SU-DHL-6 (cell line): ENCODE results near the gene TCHHL1.

Source experiments
- H2AFZ ChIP-seq: fragments of 200-600 bp; sonication (generic); 2 replicates; pipeline ENCODE4 v1.6.1; 2014; ENCODE audit warnings: low read depth, mild to moderate bottlenecking, moderate library complexity, mixed read lengths, antibody characterized with exemption, low read length; ENCODE audit not compliant: severe bottlenecking
- H3F3A ChIP-seq: fragments of 200-600 bp; shearing (Covaris generic); 2 replicates; pipeline ENCODE4 v1.6.0; 2016; ENCODE audit warnings: antibody characterized with exemption, mild to moderate bottlenecking; ENCODE audit not compliant: insufficient read depth
- H3K27ac ChIP-seq: fragments of 200-600 bp; sonication (generic); 2 replicates; pipeline ENCODE4 v1.5.1; 2016; ENCODE audit warnings: low read depth, mild to moderate bottlenecking, low read length, moderate library complexity, mixed read lengths
- H3K27me3 ChIP-seq: fragments of 200-600 bp; sonication (generic), shearing (Covaris generic); 2 replicates; pipeline ENCODE4 v1.6.0; 2014; ENCODE audit warnings: mild to moderate bottlenecking, low read length
- H3K36me3 ChIP-seq: fragments of 200-600 bp; sonication (generic); 2 replicates; pipeline ENCODE4 v1.6.1; 2014; ENCODE audit warnings: mild to moderate bottlenecking, low read length, mixed read lengths
- H3K4me2 ChIP-seq: fragments of 300-600, 200-600 bp; shearing (Covaris generic), sonication (generic); 2 replicates; pipeline ENCODE4 v1.6.0; 2014; ENCODE audit warnings: low read length, low read depth, mild to moderate bottlenecking; ENCODE audit not compliant: poor library complexity, severe bottlenecking
- H3K4me3 ChIP-seq: fragments of 200-600 bp; sonication (generic); 2 replicates; pipeline ENCODE4 v1.5.1; 2014; ENCODE audit warnings: antibody characterized with exemption, low read length, mild to moderate bottlenecking, mixed read lengths; ENCODE audit not compliant: insufficient read depth, poor library complexity, severe bottlenecking
- H3K79me2 ChIP-seq: fragments of 200-600 bp; sonication (generic); 2 replicates; pipeline ENCODE4 v1.6.1; 2014; ENCODE audit warnings: mild to moderate bottlenecking, low read length, moderate library complexity; ENCODE audit not compliant: insufficient read depth
- H3K9ac ChIP-seq: fragments of 200-600 bp; sonication (generic); 2 replicates; pipeline ENCODE4 v1.7.0; 2014; ENCODE audit warnings: mild to moderate bottlenecking, low read length
- H3K9me2 ChIP-seq: fragments of 200-600 bp; sonication (generic); replicated peaks from 2 replicates; pipeline ENCODE4 v1.6.1; 2014; ENCODE audit warnings: low read length; ENCODE audit not compliant: insufficient read depth
- H3K9me3 ChIP-seq: fragments of 200-600 bp; sonication (generic); 2 replicates; pipeline ENCODE4 v1.6.1; 2014; ENCODE audit warnings: low read length, mixed read lengths; ENCODE audit not compliant: insufficient read depth
- H4K20me1 ChIP-seq: fragments of 200-600 bp; sonication (generic); 2 replicates; pipeline ENCODE4 v1.6.1; 2014; ENCODE audit warnings: low read depth, mild to moderate bottlenecking, antibody characterized with exemption, low read length, moderate library complexity, mixed read lengths
- EZH2phosphoT487 ChIP-seq: fragments of 200-600 bp; sonication (generic), shearing (Covaris generic); conservative IDR thresholded peaks from 2 replicates; pipeline ENCODE4 v1.6.1; 2018; ENCODE audit warnings: mild to moderate bottlenecking, antibody characterized with exemption, low read length, moderate library complexity, mixed read lengths
- TF ChIP-seq, protein P1 (sequence below): fragments of 200-600 bp; sonication (generic); IDR thresholded peaks from one replicate; pipeline ENCODE4 v1.5.1; 2017; ENCODE audit warnings: antibody characterized with exemption, mild to moderate bottlenecking, low read length, moderate library complexity; ENCODE audit not compliant: insufficient read depth, poor library complexity, severe bottlenecking

TCHHL1 gene

DNA sequence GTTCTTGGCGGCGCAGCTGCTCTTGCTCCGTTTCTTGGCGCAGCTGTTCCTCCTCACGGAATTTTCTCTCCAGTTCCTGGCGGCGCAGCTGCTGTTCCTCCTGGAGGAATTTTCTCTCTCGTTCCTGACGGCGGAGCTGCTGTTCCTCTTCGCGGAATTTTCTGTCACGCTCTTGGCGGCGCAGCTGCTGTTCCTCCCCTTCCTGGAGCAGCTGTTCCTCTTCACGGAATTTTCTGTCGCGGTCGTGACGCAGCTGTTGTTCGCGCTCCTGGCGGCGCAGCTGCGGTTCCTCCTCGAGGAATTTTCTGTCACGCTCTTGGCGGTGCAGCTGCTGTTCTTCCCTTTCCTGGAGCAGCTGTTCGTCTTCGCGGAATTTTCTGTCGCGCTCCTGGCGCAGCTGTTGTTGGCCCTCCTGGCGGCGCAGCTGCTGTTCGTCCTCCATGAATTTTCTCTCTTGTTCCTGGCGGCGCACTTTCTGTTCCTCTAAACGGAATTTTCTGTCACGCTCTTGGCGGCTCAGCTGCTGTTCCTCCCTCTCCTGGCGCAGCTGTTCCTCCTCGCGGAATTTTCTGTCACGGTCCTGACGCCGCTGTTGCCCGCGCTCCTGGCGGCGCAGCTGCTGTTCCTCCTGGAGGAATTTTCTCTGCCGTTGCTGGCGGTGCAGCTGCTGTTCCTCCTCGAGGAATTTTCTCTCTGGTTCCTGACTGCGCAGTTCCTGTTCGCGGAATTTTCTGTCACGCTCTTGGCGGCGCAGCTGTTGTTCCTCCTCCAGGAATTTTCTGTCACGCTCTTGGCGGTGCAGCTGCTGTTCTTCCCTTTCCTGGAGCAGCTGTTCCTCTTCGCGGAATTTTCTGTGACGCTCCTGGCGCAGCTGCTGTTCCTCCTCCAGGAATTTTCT is 19.4 kb upstream of the TCHHL1 start:
- H3K27ac ChIP-seq = no peak overlapping the region
- H3K9me3 ChIP-seq = no peaks in the 10 kb centered on the region
- H3K9me2 ChIP-seq = no peaks in the 10 kb centered on the region
- no peak overlapping the region for H3K4me2 ChIP-seq
- no peak overlapping the region for H2AFZ ChIP-seq
- no peaks in the 10 kb centered on the region for H3F3A ChIP-seq
- H3K27me3 ChIP-seq = no peaks in the 10 kb centered on the region
- no peak overlapping the region for H3K9ac ChIP-seq
- H3K36me3 ChIP-seq = no peaks in the 10 kb centered on the region
- no peaks in the 10 kb centered on the region for H3K79me2 ChIP-seq
- H3K4me3 ChIP-seq = no peak overlapping the region
- H4K20me1 ChIP-seq = no peaks in the 10 kb centered on the region
- TF ChIP-seq EZH2phosphoT487 = no peak
- TF ChIP-seq, protein P1, sequence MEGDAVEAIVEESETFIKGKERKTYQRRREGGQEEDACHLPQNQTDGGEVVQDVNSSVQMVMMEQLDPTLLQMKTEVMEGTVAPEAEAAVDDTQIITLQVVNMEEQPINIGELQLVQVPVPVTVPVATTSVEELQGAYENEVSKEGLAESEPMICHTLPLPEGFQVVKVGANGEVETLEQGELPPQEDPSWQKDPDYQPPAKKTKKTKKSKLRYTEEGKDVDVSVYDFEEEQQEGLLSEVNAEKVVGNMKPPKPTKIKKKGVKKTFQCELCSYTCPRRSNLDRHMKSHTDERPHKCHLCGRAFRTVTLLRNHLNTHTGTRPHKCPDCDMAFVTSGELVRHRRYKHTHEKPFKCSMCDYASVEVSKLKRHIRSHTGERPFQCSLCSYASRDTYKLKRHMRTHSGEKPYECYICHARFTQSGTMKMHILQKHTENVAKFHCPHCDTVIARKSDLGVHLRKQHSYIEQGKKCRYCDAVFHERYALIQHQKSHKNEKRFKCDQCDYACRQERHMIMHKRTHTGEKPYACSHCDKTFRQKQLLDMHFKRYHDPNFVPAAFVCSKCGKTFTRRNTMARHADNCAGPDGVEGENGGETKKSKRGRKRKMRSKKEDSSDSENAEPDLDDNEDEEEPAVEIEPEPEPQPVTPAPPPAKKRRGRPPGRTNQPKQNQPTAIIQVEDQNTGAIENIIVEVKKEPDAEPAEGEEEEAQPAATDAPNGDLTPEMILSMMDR = no peak

DNA sequence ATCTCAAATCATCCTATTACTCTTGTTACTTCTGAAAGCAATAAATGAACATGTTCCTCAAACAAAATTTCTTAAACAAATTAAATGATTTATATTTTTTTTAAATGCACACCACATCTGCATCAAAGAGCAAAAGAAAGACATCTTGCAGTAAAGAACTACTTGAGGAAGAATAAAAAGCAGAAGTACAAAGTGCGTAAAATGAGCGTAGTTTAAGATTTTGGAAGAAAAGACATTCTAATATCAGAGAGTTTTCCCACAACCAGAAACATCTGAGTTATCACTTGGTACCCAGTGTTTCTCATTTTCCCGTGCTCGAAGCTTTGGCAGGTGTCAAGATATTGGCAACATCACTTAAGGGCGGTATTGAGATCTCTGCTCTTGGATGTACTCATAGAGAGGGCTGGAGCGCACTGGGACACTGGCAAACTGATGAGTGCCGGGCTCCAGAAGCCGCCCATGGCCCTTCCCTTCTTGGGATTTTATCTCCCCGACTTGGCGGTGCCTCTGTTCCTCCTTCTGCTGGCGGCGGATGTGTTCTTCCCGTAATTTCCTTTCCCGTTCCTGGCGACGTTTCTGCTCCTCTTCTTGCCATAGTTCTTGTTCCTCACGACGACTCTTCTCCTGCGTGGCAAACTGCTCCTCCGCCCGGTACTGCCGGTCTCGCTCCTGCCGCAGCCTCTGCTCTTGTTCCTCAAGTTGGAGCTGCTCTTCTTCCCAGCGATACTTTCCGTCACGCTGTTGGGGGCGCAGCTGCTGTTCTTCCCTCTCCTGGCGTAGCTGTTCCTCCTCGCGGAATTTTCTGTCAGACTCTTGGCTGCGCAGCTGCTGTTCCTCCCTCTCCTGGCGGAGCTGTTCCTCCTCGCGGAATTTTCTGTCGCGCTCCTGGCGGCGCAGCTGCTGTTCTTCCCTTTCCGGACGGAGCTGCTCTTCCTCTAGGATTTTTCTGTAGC is 18.4 kb upstream of the TCHHL1 start:
- H3K27me3 ChIP-seq = no peaks in the 10 kb centered on the region
- H3K4me3 ChIP-seq = no peak overlapping the region
- no peaks in the 10 kb centered on the region for H4K20me1 ChIP-seq
- H3F3A ChIP-seq = no peaks in the 10 kb centered on the region
- H3K79me2 ChIP-seq = no peaks in the 10 kb centered on the region
- no peak overlapping the region for H3K4me2 ChIP-seq
- H3K27ac ChIP-seq = no peak overlapping the region
- H3K9me2 ChIP-seq = no peaks in the 10 kb centered on the region
- no peak overlapping the region for H2AFZ ChIP-seq
- no peak overlapping the region for H3K9ac ChIP-seq
- H3K9me3 ChIP-seq = no peaks in the 10 kb centered on the region
- no peaks in the 10 kb centered on the region for H3K36me3 ChIP-seq
- no peak for TF ChIP-seq EZH2phosphoT487
- TF ChIP-seq, protein P1 = no peak

DNA sequence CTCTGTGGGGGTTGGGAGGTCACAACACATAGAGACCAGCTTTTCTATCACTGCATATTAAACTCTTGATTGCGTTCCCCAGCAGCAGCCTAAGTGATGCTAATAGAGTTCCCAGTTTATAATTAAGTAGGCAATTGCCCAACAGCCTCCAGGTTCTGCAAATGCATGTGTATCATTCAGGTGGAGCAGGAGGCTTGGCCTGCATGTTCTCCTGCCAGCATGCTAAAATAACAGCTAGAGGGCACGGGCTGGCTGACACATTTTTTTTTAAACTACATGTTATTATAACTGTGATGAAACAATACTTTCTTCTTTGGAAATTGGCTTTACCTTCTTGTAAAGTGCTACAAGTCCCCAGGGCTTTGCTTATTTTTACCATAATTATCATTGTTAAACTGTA is 16.0 kb upstream of the TCHHL1 start:
- Histone ChIP-seq H3K36me3 (no peaks in the 10 kb centered on the region), H3K9me2 (no peaks in the 10 kb centered on the region), H3K9me3 (no peaks in the 10 kb centered on the region), H3K27ac (no peak overlapping the region), H3K4me2 (no peak overlapping the region), H4K20me1 (no peaks in the 10 kb centered on the region), H3F3A (no peaks in the 10 kb centered on the region), H3K79me2 (no peaks in the 10 kb centered on the region), H2AFZ (no peak overlapping the region), H3K9ac (no peak overlapping the region), H3K4me3 (no peak overlapping the region), H3K27me3 (no peaks in the 10 kb centered on the region)
- no peak for TF ChIP-seq EZH2phosphoT487
- TF ChIP-seq, protein P1 = no peak
